ENCODE data around the gene INCENP. TPM values are rescaled to one million over a fixed set of nuclear protein-coding genes. Genes with fewer than 3 reads are reported as not detected.
A peak's percentile ranks its signal among the peaks of the same experiment; 100 is the strongest.

Gene INCENP
- total and polyA plus RNA-seq, 2 of the 13 experiments (the other 11 are each of a cell fraction or from before 2014, with no cell fraction given) = 14.1 to 37.3 TPM

DNA sequence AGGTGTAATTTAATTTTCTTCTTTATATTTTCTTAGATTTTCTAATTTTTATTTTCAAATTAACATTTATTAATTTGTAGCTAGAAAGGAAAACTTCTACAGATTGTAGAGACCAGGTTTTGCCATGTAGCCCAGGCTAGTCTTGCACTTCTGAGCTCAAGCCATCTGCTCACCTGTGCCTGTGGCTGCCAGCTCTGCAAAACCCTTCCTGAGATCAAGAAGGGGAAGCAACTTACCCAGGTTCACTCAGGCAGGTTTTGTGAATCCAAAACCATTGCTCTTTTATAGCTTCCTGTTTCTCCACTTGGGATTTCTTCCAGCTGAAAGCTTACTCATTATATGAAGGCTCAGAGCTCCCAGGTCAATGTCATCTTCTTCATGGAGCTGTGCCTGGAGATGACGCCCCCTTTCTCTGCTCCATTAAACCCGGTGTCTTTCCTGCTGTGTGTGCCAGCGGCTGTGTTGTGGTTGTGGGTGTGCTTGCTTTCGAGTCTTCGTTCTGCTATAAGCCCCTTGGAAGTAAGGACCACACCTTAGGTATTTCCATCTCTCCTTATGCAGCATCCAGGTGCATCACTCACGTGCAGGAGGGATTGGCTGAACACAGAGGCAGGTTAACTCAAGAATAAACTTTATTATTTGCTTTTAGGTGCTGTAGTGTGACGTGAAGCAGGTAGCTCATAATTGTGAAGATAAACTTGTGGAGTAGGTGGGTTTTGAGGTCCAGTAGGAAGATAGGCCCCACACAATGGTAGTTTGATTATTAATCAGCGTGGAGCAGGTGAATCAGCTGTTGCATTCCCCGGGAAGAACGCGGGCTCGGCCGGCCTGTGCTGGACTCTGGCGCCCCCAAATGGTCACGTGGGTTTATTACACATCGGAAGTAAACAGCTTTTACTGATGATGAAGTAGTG, 42.2 kb upstream of the INCENP start (continued):
- TF ChIP-seq LRRFIP1 (CRISPR knock-in tag; conservative IDR thresholded peaks at IDR 0.05) (no peak), NCOA1 (CRISPR knock-in tag; IDR thresholded peaks at IDR 0.05) (no peak), XBP1 (CRISPR knock-in tag; IDR thresholded peaks at IDR 0.05) (no peak), NFAT5 (CRISPR knock-in tag; IDR thresholded peaks at IDR 0.05) (no peak), ZNF207 (IDR thresholded peaks at IDR 0.05; ENCODE audit: borderline replicate concordance) (no peak), SMARCE1 (IDR thresholded peaks at IDR 0.05; ENCODE audit: borderline replicate concordance) (no peak), FOXK2 (IDR thresholded peaks at IDR 0.05) (0 out of 2 replicates have a peak, but pooled peaks have one; percentile 42), MAX (IDR thresholded peaks at IDR 0.05) (0 out of 2 replicates have a peak, but pooled peaks have one; percentile 31), ZNF3 (CRISPR knock-in tag; IDR thresholded peaks at IDR 0.05) (no peak), ZNF841 (CRISPR knock-in tag; IDR thresholded peaks at IDR 0.05; ENCODE audit: borderline replicate concordance) (no peak), ZBTB21 (CRISPR knock-in tag; IDR thresholded peaks at IDR 0.05) (no peak), ZBTB14 (CRISPR knock-in tag; IDR thresholded peaks at IDR 0.05) (no peak)
- TF ChIP-seq, protein P1, sequence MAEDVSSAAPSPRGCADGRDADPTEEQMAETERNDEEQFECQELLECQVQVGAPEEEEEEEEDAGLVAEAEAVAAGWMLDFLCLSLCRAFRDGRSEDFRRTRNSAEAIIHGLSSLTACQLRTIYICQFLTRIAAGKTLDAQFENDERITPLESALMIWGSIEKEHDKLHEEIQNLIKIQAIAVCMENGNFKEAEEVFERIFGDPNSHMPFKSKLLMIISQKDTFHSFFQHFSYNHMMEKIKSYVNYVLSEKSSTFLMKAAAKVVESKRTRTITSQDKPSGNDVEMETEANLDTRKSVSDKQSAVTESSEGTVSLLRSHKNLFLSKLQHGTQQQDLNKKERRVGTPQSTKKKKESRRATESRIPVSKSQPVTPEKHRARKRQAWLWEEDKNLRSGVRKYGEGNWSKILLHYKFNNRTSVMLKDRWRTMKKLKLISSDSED (CRISPR knock-in tag; IDR thresholded peaks at IDR 0.05) = no peak
- TF ChIP-seq, protein P2, sequence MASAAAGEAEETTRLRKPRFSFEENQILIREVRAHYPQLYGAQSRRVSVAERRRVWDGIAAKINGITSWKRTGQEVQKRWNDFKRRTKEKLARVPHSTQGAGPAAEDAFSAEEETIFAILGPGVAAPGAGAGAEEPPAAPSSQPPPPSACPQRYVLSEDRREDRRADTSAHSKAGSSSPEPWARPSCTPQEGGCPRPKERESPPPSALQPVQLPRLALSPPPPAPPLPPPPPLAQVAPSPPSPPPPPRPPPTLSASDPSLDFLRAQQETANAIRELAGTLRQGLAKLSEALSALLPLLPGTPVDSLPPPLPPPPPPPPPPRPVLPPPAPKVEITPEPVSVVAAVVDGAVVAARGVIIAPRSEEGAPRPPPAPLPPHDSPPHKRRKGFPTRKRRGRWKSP (CRISPR knock-in tag; IDR thresholded peaks at IDR 0.05) = 0 out of 2 replicates have a peak, but pooled peaks have one; percentile 27
- TF ChIP-seq, protein P3, sequence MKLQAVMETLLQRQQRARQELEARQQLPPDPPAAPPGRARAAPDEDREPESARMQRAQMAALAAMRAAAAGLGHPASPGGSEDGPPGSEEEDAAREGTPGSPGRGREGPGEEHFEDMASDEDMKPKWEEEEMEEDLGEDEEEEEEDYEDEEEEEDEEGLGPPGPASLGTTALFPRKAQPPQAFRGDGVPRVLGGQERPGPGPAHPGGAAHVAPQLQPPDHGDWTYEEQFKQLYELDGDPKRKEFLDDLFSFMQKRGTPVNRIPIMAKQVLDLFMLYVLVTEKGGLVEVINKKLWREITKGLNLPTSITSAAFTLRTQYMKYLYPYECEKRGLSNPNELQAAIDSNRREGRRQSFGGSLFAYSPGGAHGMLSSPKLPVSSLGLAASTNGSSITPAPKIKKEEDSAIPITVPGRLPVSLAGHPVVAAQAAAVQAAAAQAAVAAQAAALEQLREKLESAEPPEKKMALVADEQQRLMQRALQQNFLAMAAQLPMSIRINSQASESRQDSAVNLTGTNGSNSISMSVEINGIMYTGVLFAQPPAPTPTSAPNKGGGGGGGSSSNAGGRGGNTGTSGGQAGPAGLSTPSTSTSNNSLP (IDR thresholded peaks at IDR 0.05; ENCODE audit: low read depth, low read length) = peak; percentile 65

Measured in HepG2 (cell line).